OCI-LY1 (cell line): Measurements from ENCODE around the gene MYO5C.

Source experiments
- H2AFZ ChIP-seq: fragments of 200-600 bp; sonication (generic), shearing (Covaris generic); 2 replicates; pipeline ENCODE4 v1.6.0; 2014; ENCODE audit warnings: antibody characterized with exemption, mild to moderate bottlenecking, low read length
- H3F3A ChIP-seq: fragments of 200-600 bp; sonication (generic), shearing (Covaris generic); 2 replicates; pipeline ENCODE4 v1.6.0; 2014; ENCODE audit warnings: mild to moderate bottlenecking, antibody characterized with exemption, low read length, moderate library complexity; ENCODE audit not compliant: insufficient read depth
- H3K27ac ChIP-seq: fragments of 200-600 bp; sonication (generic); 2 replicates; pipeline ENCODE4 v1.5.1; 2014; ENCODE audit warnings: low read length, mixed run types, mild to moderate bottlenecking, low read depth; ENCODE audit not compliant: poor library complexity, severe bottlenecking
- H3K27me3 ChIP-seq: fragments of 200-600 bp; sonication (generic); 2 replicates; pipeline ENCODE4 v1.6.0; 2014; ENCODE audit warnings: antibody characterized with exemption, mild to moderate bottlenecking, low read length, moderate library complexity; ENCODE audit not compliant: insufficient read depth
- H3K36me3 ChIP-seq: fragments of 200-600 bp; sonication (generic); 2 replicates; pipeline ENCODE4 v1.6.1; 2014; ENCODE audit warnings: mild to moderate bottlenecking, antibody characterized with exemption, low read length, moderate library complexity, mixed read lengths; ENCODE audit not compliant: insufficient read depth
- H3K4me1 ChIP-seq: fragments of 200-600 bp; sonication (generic); 2 replicates; pipeline ENCODE4 v1.5.1; 2014; ENCODE audit warnings: mild to moderate bottlenecking, low read length, moderate library complexity; ENCODE audit not compliant: insufficient read depth, severe bottlenecking
- H3K4me2 ChIP-seq: fragments of 200-600 bp; sonication (generic), shearing (Covaris generic); 2 replicates; pipeline ENCODE4 v1.6.1; 2014; ENCODE audit warnings: low read length
- H3K4me3 ChIP-seq: fragments of 200-600 bp; sonication (generic); 2 replicates; pipeline ENCODE4 v1.5.1; 2014; ENCODE audit warnings: low read length, low read depth, mild to moderate bottlenecking, mixed read lengths; ENCODE audit not compliant: poor library complexity, severe bottlenecking
- H3K79me2 ChIP-seq: fragments of 200-600 bp; shearing (Covaris generic); 2 replicates; pipeline ENCODE4 v1.6.1; 2016; ENCODE audit warnings: mixed run types, low read length, mixed read lengths; ENCODE audit not compliant: insufficient read depth
- H3K9ac ChIP-seq: fragments of 200-600 bp; sonication (generic), shearing (Covaris generic); 2 replicates; pipeline ENCODE4 v1.6.1; 2014; ENCODE audit warnings: mild to moderate bottlenecking, low read length, mixed read lengths
- H3K9me2 ChIP-seq: fragments of 200-600 bp; sonication (generic), shearing (Covaris generic); 2 replicates; pipeline ENCODE4 v1.6.1; 2014; ENCODE audit warnings: low read depth, mild to moderate bottlenecking, low read length, mixed read lengths
- H3K9me3 ChIP-seq: fragments of 200-600 bp; shearing (Covaris generic); 2 replicates; pipeline ENCODE4 v1.6.1; 2014; ENCODE audit warnings: low read length, mixed read lengths
- H4K20me1 ChIP-seq: fragments of 200-600 bp; sonication (generic), shearing (Covaris generic); 2 replicates; pipeline ENCODE4 v1.6.0; 2016; ENCODE audit warnings: mild to moderate bottlenecking, low read length; ENCODE audit not compliant: insufficient read depth
- EZH2 ChIP-seq: fragments of 200-600 bp; sonication (generic), shearing (Covaris generic); IDR thresholded peaks from 2 replicates; pipeline ENCODE4 v1.8.0; 2017; ENCODE audit warnings: borderline replicate concordance, mixed run types, mild to moderate bottlenecking, antibody characterized with exemption, low read length, moderate library complexity, mixed read lengths
- TF ChIP-seq, protein P1 (sequence below): fragments of 200-600 bp; sonication (generic), shearing (Covaris generic); IDR thresholded peaks from 2 replicates; pipeline ENCODE4 v1.5.1; 2017; ENCODE audit warnings: mild to moderate bottlenecking, antibody characterized with exemption, low read length, moderate library complexity, mixed read lengths

MYO5C gene

DNA sequence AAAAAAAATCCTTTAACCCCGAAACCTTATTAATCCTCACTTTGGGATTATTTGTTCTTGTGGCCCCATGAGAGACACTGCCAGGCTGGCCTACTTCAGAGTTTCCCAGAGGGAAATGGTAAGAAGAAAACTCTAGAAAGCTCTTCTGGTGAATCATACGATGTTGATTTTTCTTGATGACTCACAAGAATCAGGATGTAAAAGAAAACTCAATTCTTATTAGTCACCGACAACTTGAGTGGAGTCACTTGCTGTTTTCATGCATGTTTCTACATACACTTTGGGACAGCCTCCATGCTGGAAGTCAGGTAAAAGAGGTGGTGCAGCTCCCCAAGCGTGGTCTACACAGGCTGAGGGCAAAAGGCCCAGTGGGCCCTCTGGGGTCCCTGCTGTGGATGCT, 42.8 kb downstream of the MYO5C start:
- Histone ChIP-seq H3K4me3 (no peak overlapping the region), H3K9me2 (no peaks in the 10 kb centered on the region), H3K79me2 (no peaks in the 10 kb centered on the region), H4K20me1 (no peaks in the 10 kb centered on the region), H3K27me3 (no peaks in the 10 kb centered on the region), H3K4me2 (no peak overlapping the region), H2AFZ (no peak overlapping the region), H3F3A (no peaks in the 10 kb centered on the region), H3K27ac (no peak overlapping the region), H3K9ac (no peak overlapping the region), H3K36me3 (no peaks in the 10 kb centered on the region), H3K9me3 (no peaks in the 10 kb centered on the region), H3K4me1 (peaks cover 31% of the 10 kb centered on the region)
- TF ChIP-seq, protein P1, sequence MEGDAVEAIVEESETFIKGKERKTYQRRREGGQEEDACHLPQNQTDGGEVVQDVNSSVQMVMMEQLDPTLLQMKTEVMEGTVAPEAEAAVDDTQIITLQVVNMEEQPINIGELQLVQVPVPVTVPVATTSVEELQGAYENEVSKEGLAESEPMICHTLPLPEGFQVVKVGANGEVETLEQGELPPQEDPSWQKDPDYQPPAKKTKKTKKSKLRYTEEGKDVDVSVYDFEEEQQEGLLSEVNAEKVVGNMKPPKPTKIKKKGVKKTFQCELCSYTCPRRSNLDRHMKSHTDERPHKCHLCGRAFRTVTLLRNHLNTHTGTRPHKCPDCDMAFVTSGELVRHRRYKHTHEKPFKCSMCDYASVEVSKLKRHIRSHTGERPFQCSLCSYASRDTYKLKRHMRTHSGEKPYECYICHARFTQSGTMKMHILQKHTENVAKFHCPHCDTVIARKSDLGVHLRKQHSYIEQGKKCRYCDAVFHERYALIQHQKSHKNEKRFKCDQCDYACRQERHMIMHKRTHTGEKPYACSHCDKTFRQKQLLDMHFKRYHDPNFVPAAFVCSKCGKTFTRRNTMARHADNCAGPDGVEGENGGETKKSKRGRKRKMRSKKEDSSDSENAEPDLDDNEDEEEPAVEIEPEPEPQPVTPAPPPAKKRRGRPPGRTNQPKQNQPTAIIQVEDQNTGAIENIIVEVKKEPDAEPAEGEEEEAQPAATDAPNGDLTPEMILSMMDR, result no peak
- no peak for TF ChIP-seq EZH2

- Histone ChIP-seq H3K4me2 (no peak overlapping the region), H3K9ac (no peak overlapping the region), H3K79me2 (no peaks in the 10 kb centered on the region), H3K9me3 (no peaks in the 10 kb centered on the region), H3K9me2 (no peaks in the 10 kb centered on the region), H3K4me1 (peaks cover 16% of the 10 kb centered on the region), H4K20me1 (no peaks in the 10 kb centered on the region), H3K27ac (no peak overlapping the region), H2AFZ (no peak overlapping the region), H3K36me3 (no peaks in the 10 kb centered on the region), H3F3A (no peaks in the 10 kb centered on the region), H3K27me3 (no peaks in the 10 kb centered on the region), H3K4me3 (no peak overlapping the region)
- no peak for TF ChIP-seq EZH2
- TF ChIP-seq, protein P1, result no peak
Observed at GRCh38 chr15:52251144-52251860, 44.3 kb downstream of the MYO5C start.

DNA sequence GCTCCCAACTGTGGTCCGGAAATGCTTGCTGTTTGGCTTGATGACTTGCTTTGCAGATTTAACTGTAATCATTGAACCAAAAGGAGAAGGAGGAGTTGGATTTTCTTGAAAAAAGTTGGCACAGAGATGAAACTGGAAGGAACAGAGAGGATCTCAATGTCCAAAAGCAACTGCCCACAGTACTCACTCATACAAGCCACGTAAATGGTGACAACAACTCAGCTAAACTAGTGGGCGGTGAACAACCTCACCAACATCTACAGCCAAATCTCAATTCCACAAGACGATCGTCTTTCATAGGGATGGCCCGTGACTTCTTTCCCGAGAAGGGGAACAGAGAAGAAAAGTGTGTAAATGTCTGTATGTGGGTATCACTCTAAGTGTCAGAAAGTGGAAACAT, 48.1 kb downstream of the MYO5C start:
- Histone ChIP-seq H3F3A (no peaks in the 10 kb centered on the region), H3K27me3 (no peaks in the 10 kb centered on the region), H3K9ac (no peak overlapping the region), H3K79me2 (no peaks in the 10 kb centered on the region), H3K4me3 (no peak overlapping the region), H2AFZ (no peak overlapping the region), H3K9me2 (no peaks in the 10 kb centered on the region), H3K4me1 (peaks cover 16% of the 10 kb centered on the region), H3K36me3 (no peaks in the 10 kb centered on the region), H3K9me3 (no peaks in the 10 kb centered on the region), H3K27ac (no peak overlapping the region), H3K4me2 (no peak overlapping the region), H4K20me1 (no peaks in the 10 kb centered on the region)
- TF ChIP-seq EZH2, result no peak
- TF ChIP-seq, protein P1, result no peak
